ENCODE measurements around the gene DICER1. TPM values are rescaled to one million over a fixed set of nuclear protein-coding genes. Genes with fewer than 3 reads are reported as not detected.

The DICER1 gene
- polyA plus RNA-seq, 1 donor from 2014 or later, result 93.8 TPM

- no peak overlapping the region for H2AFZ ChIP-seq (ENCODE audit: low read depth, low read length)
- no peaks in the 10 kb centered on the region for H3K79me2 ChIP-seq (replicated peaks; ENCODE audit: insufficient read depth, low read length)
- H3K4me3 ChIP-seq (ENCODE audit: low read length), result no peak overlapping the region
- no peak overlapping the region for H3K27ac ChIP-seq (ENCODE audit: low read length)
- H3K36me3 ChIP-seq (ENCODE audit: insufficient read depth, low read length), result no peaks in the 10 kb centered on the region
- no peaks in the 10 kb centered on the region for H3K27me3 ChIP-seq (ENCODE audit: insufficient read depth, low read depth, low read length)
- H3K9me2 ChIP-seq (ENCODE audit: insufficient read depth, low read length), result no peaks in the 10 kb centered on the region
- no peak overlapping the region for H3K9ac ChIP-seq (ENCODE audit: low read length)
- H3F3A ChIP-seq (ENCODE audit: insufficient read depth, low read length, poor library complexity, severe bottlenecking), result no peaks in the 10 kb centered on the region
- no peaks in the 10 kb centered on the region for H4K20me1 ChIP-seq (ENCODE audit: insufficient read depth)
- no peaks in the 10 kb centered on the region for H3K9me3 ChIP-seq (ENCODE audit: low read length)
- TF ChIP-seq MXI1 (conservative IDR thresholded peaks at IDR 0.05; ENCODE audit: poor library complexity, severe bottlenecking) (no peak), REST (IDR thresholded peaks at IDR 0.05; ENCODE audit: borderline replicate concordance) (no peak), EP300 (conservative IDR thresholded peaks at IDR 0.05; ENCODE audit: poor library complexity, severe bottlenecking) (no peak), EZH2 (IDR thresholded peaks at IDR 0.05; ENCODE audit: borderline replicate concordance, insufficient read depth, low read length, poor library complexity, severe bottlenecking) (no peak), RAD21 (conservative IDR thresholded peaks at IDR 0.05) (no peak), POLR2AphosphoS5 (IDR thresholded peaks at IDR 0.05) (no peak), CTCF (IDR thresholded peaks at IDR 0.05; ENCODE audit: poor library complexity, severe bottlenecking) (no peak), SMC3 (conservative IDR thresholded peaks at IDR 0.05; ENCODE audit: poor library complexity) (no peak), TAF1 (IDR thresholded peaks at IDR 0.05; ENCODE audit: low read depth) (no peak)
- no peak overlapping the region for H3K4me2 ChIP-seq (ENCODE audit: low read length)
Observed at GRCh38 chr14:95068521-95068920, 88.8 kb downstream of the DICER1 start.

- Histone ChIP-seq H3K27me3 (ENCODE audit: insufficient read depth, low read depth, low read length) (no peaks in the 10 kb centered on the region), H3K36me3 (ENCODE audit: insufficient read depth, low read length) (no peaks in the 10 kb centered on the region), H4K20me1 (ENCODE audit: insufficient read depth) (no peaks in the 10 kb centered on the region), H3K9me3 (ENCODE audit: low read length) (no peaks in the 10 kb centered on the region), H3K27ac (ENCODE audit: low read length) (no peak overlapping the region), H3F3A (ENCODE audit: insufficient read depth, low read length, poor library complexity, severe bottlenecking) (no peaks in the 10 kb centered on the region), H3K4me3 (ENCODE audit: low read length) (no peak overlapping the region), H3K4me2 (ENCODE audit: low read length) (no peak overlapping the region), H3K9ac (ENCODE audit: low read length) (no peak overlapping the region), H2AFZ (ENCODE audit: low read depth, low read length) (no peak overlapping the region), H3K79me2 (replicated peaks; ENCODE audit: insufficient read depth, low read length) (no peaks in the 10 kb centered on the region), H3K9me2 (ENCODE audit: insufficient read depth, low read length) (no peaks in the 10 kb centered on the region)
- TF ChIP-seq REST (IDR thresholded peaks at IDR 0.05; ENCODE audit: borderline replicate concordance) (no peak), TAF1 (IDR thresholded peaks at IDR 0.05; ENCODE audit: low read depth) (no peak), SMC3 (conservative IDR thresholded peaks at IDR 0.05; ENCODE audit: poor library complexity) (no peak), MXI1 (conservative IDR thresholded peaks at IDR 0.05; ENCODE audit: poor library complexity, severe bottlenecking) (no peak), EZH2 (IDR thresholded peaks at IDR 0.05; ENCODE audit: borderline replicate concordance, insufficient read depth, low read length, poor library complexity, severe bottlenecking) (no peak), EP300 (conservative IDR thresholded peaks at IDR 0.05; ENCODE audit: poor library complexity, severe bottlenecking) (no peak), CTCF (IDR thresholded peaks at IDR 0.05; ENCODE audit: poor library complexity, severe bottlenecking) (no peak), RAD21 (conservative IDR thresholded peaks at IDR 0.05) (no peak), POLR2AphosphoS5 (IDR thresholded peaks at IDR 0.05) (no peak)
Observed at GRCh38 chr14:95068080-95068479, 89.2 kb downstream of the DICER1 start.

Data from neural cell (in vitro differentiated cells).